PC-9 (cell line): Measurements from ENCODE around the gene DRC1. TPM values are rescaled to one million over a fixed set of nuclear protein-coding genes. Genes with fewer than 3 reads are reported as not detected.
A peak's percentile ranks its signal among the peaks of the same experiment; 100 is the strongest.

Source experiments
- BruUV-seq: library from RNA; stranded (reverse); fragments of 400-500 nt; replicated peaks from 2 replicates; lab custom pipeline; 2021; lab: Mats Ljungman, UMichigan
- CTCF ChIA-PET: fragments of 300-600 bp; sonication (Branson Sonifier 250); formaldehyde crosslinking; loops from one replicate; lab custom pipeline; 2022; ENCODE audit warnings: antibody characterized with exemption; lab: Charles Lee
- POLR2A ChIA-PET: fragments of 300-600 bp; sonication (Branson Sonifier 250); formaldehyde crosslinking; loops from one replicate; lab custom pipeline; 2022; ENCODE audit warnings: antibody characterized with exemption; ENCODE audit not compliant: unreplicated experiment; lab: Charles Lee
- DNase-seq, 2 experiments: peaks; one replicate each; pipeline versions ENCODE4 v3.0.0 to v3.0.0-alpha.2; 2015 to 2022; ENCODE audit warnings: mixed read lengths in 1 of 2
- H2AFZ ChIP-seq: fragments of 200-600 bp; sonication (generic); 2 replicates; pipeline ENCODE4 v1.8.1; 2017; ENCODE audit warnings: antibody characterized with exemption
- H3F3A ChIP-seq: fragments of 200-600 bp; sonication (generic); 2 replicates; pipeline ENCODE4 v1.8.1; 2017; ENCODE audit warnings: antibody characterized with exemption, mild to moderate bottlenecking, low read depth; ENCODE audit not compliant: insufficient read depth
- H3K27ac ChIP-seq: fragments of 200-600 bp; sonication (generic); 2 replicates; pipeline ENCODE4 v1.6.1; 2016; ENCODE audit warnings: mixed run types
- H3K27me3 ChIP-seq: fragments of 200-600 bp; sonication (generic); 2 replicates; pipeline ENCODE4 v1.6.1; 2016; ENCODE audit warnings: low read depth, mixed run types; ENCODE audit not compliant: insufficient read depth
- H3K36me3 ChIP-seq: fragments of 200-600 bp; sonication (generic); 2 replicates; pipeline ENCODE4 v1.6.1; 2016; ENCODE audit warnings: low read depth, mixed run types
- H3K4me1 ChIP-seq: fragments of 200-600 bp; sonication (generic); replicated peaks from 2 replicates; pipeline ENCODE4 v1.6.1; 2016; ENCODE audit warnings: mixed run types; ENCODE audit not compliant: insufficient read depth
- H3K4me2 ChIP-seq: fragments of 200-600 bp; sonication (generic); 2 replicates; pipeline ENCODE4 v1.6.1; 2017; ENCODE audit warnings: mixed run types
- H3K4me3 ChIP-seq: fragments of 200-600 bp; sonication (generic); 2 replicates; pipeline ENCODE4 v1.6.1; 2016; ENCODE audit warnings: mixed run types
- H3K79me2 ChIP-seq: fragments of 200-600 bp; sonication (generic); 2 replicates; pipeline ENCODE4 v1.6.1; 2017; ENCODE audit warnings: low read depth, mixed run types
- H3K9me2 ChIP-seq: fragments of 200-600 bp; sonication (generic); 2 replicates; pipeline ENCODE4 v1.8.1; 2017; ENCODE audit warnings: mild to moderate bottlenecking; ENCODE audit not compliant: insufficient read depth
- H3K9me3 ChIP-seq: fragments of 200-600 bp; sonication (generic); 2 replicates; pipeline ENCODE4 v1.8.1; 2016; ENCODE audit warnings: low read depth; ENCODE audit not compliant: insufficient read depth
- H4K20me1 ChIP-seq: fragments of 200-600 bp; sonication (generic); 2 replicates; pipeline ENCODE4 v1.8.1; 2017; ENCODE audit not compliant: insufficient read depth
- EZH2 ChIP-seq: fragments of 200-600 bp; sonication (generic); IDR thresholded peaks from 2 replicates; pipeline ENCODE4 v1.8.0; 2017; ENCODE audit warnings: antibody characterized with exemption, low read depth
- intact Hi-C: fragments of 100-400 bp; cut with micrococcal nuclease; formaldehyde crosslinking; loops from one replicate; pipeline ENCODE4 v1.10.0; 2022; ENCODE audit not compliant: unreplicated experiment
- total RNA-seq: library from RNA; stranded (reverse); gene quantifications from 2 replicates; pipeline ENCODE4 v1.2.3, GENCODE V29; 2021
- TF ChIP-seq, protein P1 (sequence below): fragments of 200-600 bp; sonication (generic); conservative IDR thresholded peaks from 2 replicates; pipeline ENCODE4 v1.6.1; 2017; ENCODE audit warnings: mixed run types, antibody characterized with exemption, mild to moderate bottlenecking, moderate library complexity

Gene DRC1
- total RNA-seq, 1 experiment from 2014 or later, result 6.4 TPM

DNA sequence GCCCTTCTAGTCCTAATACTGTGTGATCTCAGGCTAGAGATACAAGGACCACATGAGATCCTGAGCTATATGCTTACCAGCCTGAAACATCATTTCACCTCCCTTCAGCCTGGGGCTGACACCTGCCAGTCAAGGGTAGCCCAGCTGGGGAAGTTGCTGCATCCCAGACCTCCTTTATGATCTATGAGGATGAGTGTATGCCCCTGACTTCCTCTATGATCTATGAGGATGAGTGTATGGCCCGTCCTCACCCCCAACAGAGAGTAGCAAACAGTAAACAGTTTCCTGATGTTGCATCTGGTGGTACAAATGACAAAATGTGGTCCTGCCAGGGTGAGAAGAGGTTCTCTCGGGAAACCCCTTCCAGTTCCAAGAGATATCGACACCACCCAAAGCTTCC, 85.1 kb downstream of the DRC1 start:
- no peaks in the 10 kb centered on the region; the same call in 1 of the 2 replicates for H3F3A ChIP-seq
- H4K20me1 ChIP-seq, result no peaks in the 10 kb centered on the region
- no peak overlapping the region for H3K4me3 ChIP-seq
- CTCF ChIA-PET, result no interaction called here
- peaks cover 30% of the 10 kb centered on the region; the same call in 1 of the 2 replicates for H3K27me3 ChIP-seq
- H2AFZ ChIP-seq, result no peak overlapping the region
- intact Hi-C loops, result no loop called here
- H3K36me3 ChIP-seq, result no peaks in the 10 kb centered on the region
- POLR2A ChIA-PET, result no interaction called here
- DNase-seq, result no peak
- H3K9me2 ChIP-seq, result no peaks in the 10 kb centered on the region
- H3K4me2 ChIP-seq, result no peak overlapping the region
- TSS peak; percentile 87 for BruUV-seq
- H3K27ac ChIP-seq, result no peak overlapping the region
- no peaks in the 10 kb centered on the region for H3K9me3 ChIP-seq
- H3K79me2 ChIP-seq, result no peaks in the 10 kb centered on the region
- no peaks in the 10 kb centered on the region for H3K4me1 ChIP-seq
- TF ChIP-seq, protein P1, sequence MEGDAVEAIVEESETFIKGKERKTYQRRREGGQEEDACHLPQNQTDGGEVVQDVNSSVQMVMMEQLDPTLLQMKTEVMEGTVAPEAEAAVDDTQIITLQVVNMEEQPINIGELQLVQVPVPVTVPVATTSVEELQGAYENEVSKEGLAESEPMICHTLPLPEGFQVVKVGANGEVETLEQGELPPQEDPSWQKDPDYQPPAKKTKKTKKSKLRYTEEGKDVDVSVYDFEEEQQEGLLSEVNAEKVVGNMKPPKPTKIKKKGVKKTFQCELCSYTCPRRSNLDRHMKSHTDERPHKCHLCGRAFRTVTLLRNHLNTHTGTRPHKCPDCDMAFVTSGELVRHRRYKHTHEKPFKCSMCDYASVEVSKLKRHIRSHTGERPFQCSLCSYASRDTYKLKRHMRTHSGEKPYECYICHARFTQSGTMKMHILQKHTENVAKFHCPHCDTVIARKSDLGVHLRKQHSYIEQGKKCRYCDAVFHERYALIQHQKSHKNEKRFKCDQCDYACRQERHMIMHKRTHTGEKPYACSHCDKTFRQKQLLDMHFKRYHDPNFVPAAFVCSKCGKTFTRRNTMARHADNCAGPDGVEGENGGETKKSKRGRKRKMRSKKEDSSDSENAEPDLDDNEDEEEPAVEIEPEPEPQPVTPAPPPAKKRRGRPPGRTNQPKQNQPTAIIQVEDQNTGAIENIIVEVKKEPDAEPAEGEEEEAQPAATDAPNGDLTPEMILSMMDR, result no peak
- TF ChIP-seq EZH2, result no peak

DNA sequence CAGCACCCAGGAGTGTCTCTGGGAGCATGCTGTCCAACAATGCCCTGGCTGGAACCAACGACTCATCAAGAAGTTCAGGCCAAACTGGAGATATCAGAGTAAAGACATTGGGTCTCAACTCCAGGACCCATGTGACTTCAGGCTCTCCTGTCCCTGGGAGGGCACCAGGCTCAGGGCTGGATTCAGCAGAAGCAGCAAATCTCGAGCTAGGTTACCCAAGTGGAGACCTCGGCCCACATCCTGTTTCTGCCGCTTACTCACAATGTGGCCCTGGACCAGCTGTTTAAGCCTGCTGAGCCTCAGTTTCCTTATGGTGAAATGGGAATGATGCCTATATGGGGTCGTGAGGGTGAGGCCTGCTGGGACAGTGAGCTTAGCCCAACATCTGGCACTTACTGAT, 85.5 kb downstream of the DRC1 start:
- no peak for DNase-seq
- Histone ChIP-seq H3K4me3 (no peak overlapping the region), H3K79me2 (no peaks in the 10 kb centered on the region), H3F3A (no peaks in the 10 kb centered on the region; the same call in 1 of the 2 replicates), H3K9me3 (no peaks in the 10 kb centered on the region), H3K4me1 (no peaks in the 10 kb centered on the region), H2AFZ (no peak overlapping the region), H3K4me2 (no peak overlapping the region), H4K20me1 (no peaks in the 10 kb centered on the region), H3K36me3 (no peaks in the 10 kb centered on the region), H3K9me2 (no peaks in the 10 kb centered on the region), H3K27me3 (peaks cover 30% of the 10 kb centered on the region; the same call in 1 of the 2 replicates), H3K27ac (no peak overlapping the region)
- TF ChIP-seq EZH2, result no peak
- TF ChIP-seq, protein P1, result no peak
- no TSS peak for BruUV-seq
- ChIA-PET CTCF (no interaction called here), POLR2A (no interaction called here)
- intact Hi-C loops, result no loop called here

DNA sequence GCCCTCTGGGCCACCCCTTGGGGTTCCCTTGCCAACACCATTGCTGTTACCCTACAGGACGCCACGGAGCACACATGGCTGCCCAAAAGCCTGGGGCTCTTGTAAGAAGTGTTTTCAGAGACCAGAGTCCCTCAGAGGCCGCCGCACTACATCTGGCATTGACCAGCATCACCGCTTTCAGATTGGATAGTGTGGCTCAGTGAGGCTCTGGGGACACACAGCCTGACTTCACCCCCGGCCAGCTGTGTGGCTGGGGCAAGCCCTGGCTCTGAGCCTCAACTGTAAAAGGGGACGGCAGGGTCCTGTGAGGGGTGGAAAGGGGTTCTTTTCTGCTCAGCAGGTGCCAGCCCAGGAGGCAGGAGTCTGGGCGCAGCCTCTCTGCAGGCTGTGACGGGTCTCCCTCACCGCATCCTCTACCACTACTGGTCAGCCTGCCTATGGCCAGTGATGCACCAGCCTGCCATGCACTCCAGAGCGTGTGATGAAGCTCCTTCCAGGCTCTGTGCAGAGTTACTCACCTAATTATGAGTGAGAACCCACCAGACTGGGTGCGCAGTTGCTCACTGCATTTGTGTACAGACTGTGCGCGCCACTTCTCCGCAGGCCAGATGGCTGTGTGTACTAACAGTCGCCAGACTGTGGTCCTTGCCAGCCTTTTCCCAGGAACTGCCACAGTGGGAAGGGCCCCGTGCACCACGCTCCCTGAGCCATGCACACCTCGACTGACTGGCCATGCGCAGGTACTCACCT, 86.9 kb downstream of the DRC1 start:
- DNase-seq, result no peak
- no peaks in the 10 kb centered on the region for H3K9me3 ChIP-seq
- no peaks in the 10 kb centered on the region for H3K36me3 ChIP-seq
- no peaks in the 10 kb centered on the region for H4K20me1 ChIP-seq
- no peak overlapping the region for H3K27ac ChIP-seq
- intact Hi-C loops, result no loop called here
- ChIA-PET POLR2A (no interaction called here), CTCF (no interaction called here)
- no peak overlapping the region for H2AFZ ChIP-seq
- H3K79me2 ChIP-seq, result no peaks in the 10 kb centered on the region
- TF ChIP-seq, protein P1, result no peak
- TF ChIP-seq EZH2, result no peak
- BruUV-seq, result no TSS peak
- no peaks in the 10 kb centered on the region for H3K9me2 ChIP-seq
- no peak overlapping the region for H3K4me3 ChIP-seq
- no peaks in the 10 kb centered on the region for H3F3A ChIP-seq
- no peak overlapping the region for H3K4me2 ChIP-seq
- peaks cover 30% of the 10 kb centered on the region; the same call in 1 of the 2 replicates for H3K27me3 ChIP-seq
- H3K4me1 ChIP-seq, result no peaks in the 10 kb centered on the region
